ENCODE results near the gene ZNF789. TPM values are rescaled to one million over a fixed set of nuclear protein-coding genes. Genes with fewer than 3 reads are reported as not detected.

Gene ZNF789
- total and polyA plus RNA-seq, 10 of the 15 experiments (the other 5 are each of a cell fraction or from before 2014, with no cell fraction given): 5.6 to 44.6 (median 21.3) TPM

DNA sequence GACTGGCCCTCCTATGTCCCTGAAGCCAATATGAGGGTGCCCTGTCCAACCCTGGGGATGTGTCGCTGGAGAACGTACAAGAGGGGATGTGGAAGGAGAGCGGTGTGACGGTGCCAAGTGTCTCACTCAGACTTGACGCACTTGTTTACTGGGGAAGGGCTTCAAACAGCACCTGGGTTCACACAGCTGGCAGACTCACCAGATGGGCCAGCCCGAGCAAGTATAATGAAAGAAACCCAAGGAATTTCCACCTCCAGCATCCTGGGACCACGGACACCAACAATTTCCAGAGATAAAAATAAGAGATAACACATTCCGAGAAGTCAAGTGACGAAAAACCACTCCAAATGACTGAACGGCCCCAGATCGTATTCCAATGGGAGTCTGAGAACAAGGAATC, 12.0 kb upstream of the ZNF789 start:
- SMC1A ChIA-PET (ENCODE audit: uncharacterized antibody, unreplicated experiment): no interaction called here
- intact Hi-C loops (cut with micrococcal nuclease; ENCODE audit: unreplicated experiment): loop anchor here (10.0 kb wide), 1 partner anchor 154 kb away; the partner anchor contains the start of gene ZSCAN25
- no peak overlapping the region for H3K27ac ChIP-seq (ENCODE audit: control insufficient read depth, insufficient read depth)
- H3K27me3 ChIP-seq (replicated peaks in 1 of 2; ENCODE audit: control insufficient read depth in 2 of 2, insufficient read depth in 2 of 2, low read length in 1 of 2): no peaks in the 10 kb centered on the region
- WGBS (ENCODE audit: insufficient coverage, insufficient replicate concordance, low lambda C conversion rate, missing lambda C conversion rate): 96% methylated on average over 11 of the region's 11 CpGs
- POLR2A ChIA-PET: no interaction called here
- in situ Hi-C loops (cut with MboI): no loop called here
- H3K9me3 ChIP-seq (replicated peaks; ENCODE audit: control insufficient read depth, insufficient read depth, low read length): no peaks in the 10 kb centered on the region
- no peak overlapping the region for H3K9ac ChIP-seq (ENCODE audit: control insufficient read depth, insufficient read depth, low read length)
- no peak for ATAC-seq
- no peak overlapping the region for H2AFZ ChIP-seq (ENCODE audit: control insufficient read depth, low read depth, low read length)
- H4K20me1 ChIP-seq (ENCODE audit: control insufficient read depth, insufficient read depth): no peaks in the 10 kb centered on the region
- RAD21 ChIA-PET (ENCODE audit: unreplicated experiment): no interaction called here
- H3K4me3 ChIP-seq: no peak overlapping the region
- H3K79me2 ChIP-seq (ENCODE audit: control insufficient read depth, insufficient read depth, low read length): peaks cover 49% of the 10 kb centered on the region
- H3K36me3 ChIP-seq (ENCODE audit: control insufficient read depth in 2 of 2, insufficient read depth in 2 of 2, low read length in 1 of 2): peaks cover 25% of the 10 kb centered on the region in 2 experiments
- BruUV-seq (replicated peaks): no TSS peak
- CTCF ChIA-PET: interaction anchor here (0.7 kb wide), 1 partner anchor 8 kb away, joined by 3 read pairs; no protein-coding TSS in a partner anchor
- DNase-seq (ENCODE audit: low read depth, low spot score): no peak
- H3K4me1 ChIP-seq (ENCODE audit: control insufficient read depth, insufficient read depth, low read length): no peaks in the 10 kb centered on the region
- no peak for FAIRE-seq
- TF ChIP-seq CBFB (IDR thresholded peaks at IDR 0.05; ENCODE audit: low read depth) (no peak), POLR2A (IDR thresholded peaks at IDR 0.05; ENCODE audit: low read depth, low read length) (peak; percentile 49; the same call in 1 of the 2 replicates)
- H3K4me2 ChIP-seq (ENCODE audit: control insufficient read depth, insufficient read depth): no peak overlapping the region; the same call in 1 of the 2 replicates

DNA sequence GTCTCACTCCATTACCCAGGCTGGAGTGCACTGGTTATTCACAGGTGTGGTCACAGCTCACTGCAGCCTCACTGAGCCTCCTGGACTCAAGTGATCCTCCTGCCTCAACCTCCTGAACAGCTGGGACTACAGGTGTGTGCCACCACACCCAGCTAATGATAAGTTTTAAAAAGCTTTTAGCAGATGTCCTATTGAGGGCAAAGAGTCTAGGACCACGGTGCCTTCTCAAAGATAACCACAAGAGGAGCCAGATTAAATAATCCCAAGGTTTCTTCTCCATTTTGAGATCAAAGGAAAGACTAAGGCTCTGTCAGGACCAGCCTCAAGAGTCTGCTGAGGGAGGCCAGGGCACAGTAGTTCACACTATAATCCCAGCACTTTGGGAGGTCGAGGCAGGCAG, 11.5 kb upstream of the ZNF789 start:
- 50% methylated on average over 2 of the region's 2 CpGs for WGBS (ENCODE audit: insufficient coverage, insufficient replicate concordance, low lambda C conversion rate, missing lambda C conversion rate)
- FAIRE-seq (no peak), DNase-seq (ENCODE audit: low read depth, low spot score) (no peak), ATAC-seq (no peak)
- Histone ChIP-seq H3K36me3 (ENCODE audit: control insufficient read depth in 2 of 2, insufficient read depth in 2 of 2, low read length in 1 of 2) (peaks cover 19 to 24% of the 10 kb centered on the region in 2 experiments), H3K4me1 (ENCODE audit: control insufficient read depth, insufficient read depth, low read length) (peaks cover 1% of the 10 kb centered on the region; the same call in 1 of the 2 replicates), H3K9ac (ENCODE audit: control insufficient read depth, insufficient read depth, low read length) (no peak overlapping the region), H3K27me3 (replicated peaks in 1 of 2; ENCODE audit: control insufficient read depth in 2 of 2, insufficient read depth in 2 of 2, low read length in 1 of 2) (no peaks in the 10 kb centered on the region), H3K9me3 (replicated peaks; ENCODE audit: control insufficient read depth, insufficient read depth, low read length) (no peaks in the 10 kb centered on the region), H4K20me1 (ENCODE audit: control insufficient read depth, insufficient read depth) (no peaks in the 10 kb centered on the region), H3K4me3 (no peak overlapping the region), H2AFZ (ENCODE audit: control insufficient read depth, low read depth, low read length) (no peak overlapping the region), H3K4me2 (ENCODE audit: control insufficient read depth, insufficient read depth) (no peak overlapping the region), H3K79me2 (ENCODE audit: control insufficient read depth, insufficient read depth, low read length) (peaks cover 54% of the 10 kb centered on the region), H3K27ac (ENCODE audit: control insufficient read depth, insufficient read depth) (no peak overlapping the region)
- TF ChIP-seq JUND (IDR thresholded peaks at IDR 0.05; ENCODE audit: low read depth, low read length): no peak
- TF ChIP-seq, protein P1, sequence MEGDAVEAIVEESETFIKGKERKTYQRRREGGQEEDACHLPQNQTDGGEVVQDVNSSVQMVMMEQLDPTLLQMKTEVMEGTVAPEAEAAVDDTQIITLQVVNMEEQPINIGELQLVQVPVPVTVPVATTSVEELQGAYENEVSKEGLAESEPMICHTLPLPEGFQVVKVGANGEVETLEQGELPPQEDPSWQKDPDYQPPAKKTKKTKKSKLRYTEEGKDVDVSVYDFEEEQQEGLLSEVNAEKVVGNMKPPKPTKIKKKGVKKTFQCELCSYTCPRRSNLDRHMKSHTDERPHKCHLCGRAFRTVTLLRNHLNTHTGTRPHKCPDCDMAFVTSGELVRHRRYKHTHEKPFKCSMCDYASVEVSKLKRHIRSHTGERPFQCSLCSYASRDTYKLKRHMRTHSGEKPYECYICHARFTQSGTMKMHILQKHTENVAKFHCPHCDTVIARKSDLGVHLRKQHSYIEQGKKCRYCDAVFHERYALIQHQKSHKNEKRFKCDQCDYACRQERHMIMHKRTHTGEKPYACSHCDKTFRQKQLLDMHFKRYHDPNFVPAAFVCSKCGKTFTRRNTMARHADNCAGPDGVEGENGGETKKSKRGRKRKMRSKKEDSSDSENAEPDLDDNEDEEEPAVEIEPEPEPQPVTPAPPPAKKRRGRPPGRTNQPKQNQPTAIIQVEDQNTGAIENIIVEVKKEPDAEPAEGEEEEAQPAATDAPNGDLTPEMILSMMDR (IDR thresholded peaks at IDR 0.05 in 2 of 3, conservative IDR thresholded peaks at IDR 0.05 in 1 of 3; ENCODE audit: control insufficient read depth in 2 of 3, extremely low read depth in 1 of 3, insufficient read depth in 1 of 3, low read depth in 3 of 3, low read length in 3 of 3): 0 out of 6 replicates have a peak, but pooled peaks of 1 of the 3 experiments have one; percentile 0
- ChIA-PET POLR2A (no interaction called here), RAD21 (ENCODE audit: unreplicated experiment) (no interaction called here), SMC1A (ENCODE audit: uncharacterized antibody, unreplicated experiment) (no interaction called here), CTCF (no interaction called here)
- intact Hi-C loops (cut with micrococcal nuclease; ENCODE audit: unreplicated experiment) (loop anchor here (10.0 kb wide), 1 partner anchor 154 kb away; the partner anchor contains the start of gene ZSCAN25), in situ Hi-C loops (cut with MboI) (no loop called here)
- BruUV-seq (replicated peaks): no TSS peak
